HCT116 (cell line): ENCODE results near the gene ANKRD60. TPM values are rescaled to one million over a fixed set of nuclear protein-coding genes. Genes with fewer than 3 reads are reported as not detected.

Source experiments
- ATAC-seq: fragments of 200-7000 bp; cut with Tn5 transposase; 2 replicates; pipeline ENCODE4 v1.9.1; 2020; ENCODE audit warnings: mild to moderate bottlenecking, moderate library complexity
- BruUV-seq: library from RNA; stranded (reverse); fragments of 400-500 nt; replicated peaks from 2 replicates; lab custom pipeline; 2021; lab: Mats Ljungman, UMichigan
- CTCF ChIA-PET: fragments of 300-600 bp; sonication (Branson Sonifier 250); formaldehyde crosslinking; loops from one replicate; lab custom pipeline; 2021; ENCODE audit warnings: antibody characterized with exemption; lab: Charles Lee
- POLR2A ChIA-PET: fragments of 300-600, 350-600 bp; sonication (Branson Sonifier 250); formaldehyde crosslinking; loops from one replicate; lab custom pipeline; 2021; ENCODE audit warnings: antibody characterized with exemption; lab: Charles Lee
- RAD21 ChIA-PET, 2 experiments: fragments of 300-600 bp; sonication (Branson Sonifier 250); formaldehyde crosslinking; loops; one replicate each; lab custom pipeline; 2023; ENCODE audit warnings: low total read pairs in 2 of 2; ENCODE audit not compliant: uncharacterized antibody in 2 of 2, unreplicated experiment in 2 of 2, low non-redundant PET in 1 of 2; lab: Charles Lee
- DNase-seq: peaks from one replicate; pipeline ENCODE4 v3.0.0-alpha.2; 2010; ENCODE audit warnings: low read depth, low spot score
- H2AFZ ChIP-seq: fragments of 200-600 bp; shearing (Covaris generic), sonication (generic); 2 replicates; pipeline ENCODE4 v1.6.1; 2017; ENCODE audit warnings: low read depth, mixed run types, mixed read lengths, antibody characterized with exemption, low read length; ENCODE audit not compliant: poor library complexity, severe bottlenecking
- H3K27ac ChIP-seq: 2 replicates; pipeline ENCODE4 v1.5.1; 2012; ENCODE audit warnings: low read depth, low read length
- H3K27me3 ChIP-seq: fragments of 200-600 bp; sonication (generic); 2 replicates; pipeline ENCODE4 v1.6.1; 2016; ENCODE audit warnings: mixed run types, low read length, mixed read lengths; ENCODE audit not compliant: insufficient read depth
- H3K36me3 ChIP-seq, 2 experiments: fragments of 200-500 bp in 1 of 2; fragments of 200-600 bp in 1 of 2; sonication (Bioruptor generic) in 1 of 2; sonication (generic) in 1 of 2; 2 replicates each; pipeline versions ENCODE4 v1.5.1 to v1.6.1; 2014 to 2016; ENCODE audit warnings: low read length in 2 of 2, inconsistent platforms in 1 of 2, mixed read lengths in 1 of 2, mixed run types in 1 of 2; ENCODE audit not compliant: insufficient read depth in 2 of 2, control insufficient read depth in 1 of 2
- H3K4me1 ChIP-seq, 2 experiments: fragments of 200-600 bp in 1 of 2; sonication (generic) in 1 of 2; 2 replicates each; pipeline versions ENCODE4 v1.5.1 to v1.6.1; 2012 to 2017; ENCODE audit warnings: low read length in 2 of 2, inconsistent platforms in 1 of 2, mild to moderate bottlenecking in 1 of 2, mixed read lengths in 1 of 2, mixed run types in 1 of 2, moderate library complexity in 1 of 2; ENCODE audit not compliant: insufficient read depth in 2 of 2, control insufficient read depth in 1 of 2
- H3K4me2 ChIP-seq: fragments of 200-600 bp; sonication (generic); 2 replicates; pipeline ENCODE4 v1.6.1; 2017; ENCODE audit warnings: mixed run types, low read length, mixed read lengths
- H3K4me3 ChIP-seq, 2 experiments: fragments of 200-600 bp in 1 of 2; sonication (generic) in 1 of 2; replicated peaks in 1 of 2; 2 replicates each; pipeline ENCODE4 v1.5.1; 2011 to 2016; ENCODE audit warnings: low read length in 2 of 2, control low read depth in 1 of 2, low read depth in 1 of 2, mild to moderate bottlenecking in 1 of 2, mixed read lengths in 1 of 2, mixed run types in 1 of 2
- H3K79me2 ChIP-seq: fragments of 200-600 bp; sonication (generic); 2 replicates; pipeline ENCODE4 v1.6.1; 2017; ENCODE audit warnings: mild to moderate bottlenecking, mixed run types, low read length, moderate library complexity, mixed read lengths; ENCODE audit not compliant: insufficient read depth
- H3K9ac ChIP-seq: fragments of 200-600 bp; sonication (generic); 2 replicates; pipeline ENCODE4 v1.6.1; 2016; ENCODE audit warnings: low read length, mixed read lengths
- H3K9me2 ChIP-seq: fragments of 200-600 bp; sonication (generic), shearing (Covaris generic); 2 replicates; pipeline ENCODE4 v1.6.1; 2017; ENCODE audit warnings: mixed run types, mild to moderate bottlenecking, moderate library complexity; ENCODE audit not compliant: insufficient read depth
- H3K9me3 ChIP-seq, 2 experiments: fragments of 200-500 bp in 1 of 2; fragments of 200-600 bp in 1 of 2; sonication (Bioruptor generic) in 1 of 2; sonication (generic) in 1 of 2; 2 replicates each; pipeline ENCODE4 v1.6.1; 2014 to 2017; ENCODE audit warnings: low read length in 2 of 2, mixed read lengths in 2 of 2, inconsistent platforms in 1 of 2, low read depth in 1 of 2, mild to moderate bottlenecking in 1 of 2, mixed run types in 1 of 2, moderate library complexity in 1 of 2; ENCODE audit not compliant: control insufficient read depth in 1 of 2, insufficient read depth in 1 of 2
- H4K20me1 ChIP-seq: fragments of 200-600 bp; sonication (generic), shearing (Covaris generic); 2 replicates; pipeline ENCODE4 v1.6.1; 2017; ENCODE audit warnings: mixed run types, mild to moderate bottlenecking, moderate library complexity; ENCODE audit not compliant: insufficient read depth
- CBX3 ChIP-seq: IDR thresholded peaks from 2 replicates; pipeline ENCODE4 v1.6.1; 2012; ENCODE audit warnings: low read depth
- CEBPB ChIP-seq: IDR thresholded peaks from 2 replicates; pipeline ENCODE4 v1.6.1; 2012; ENCODE audit warnings: low read depth
- CTCF ChIP-seq, 3 experiments: fragments of 200-600 bp in 1 of 3; sonication (generic) in 1 of 3; IDR thresholded peaks in 2 of 3; conservative IDR thresholded peaks in 1 of 3; 2 replicates each; pipeline ENCODE4 v1.5.1; 2012 to 2017; ENCODE audit warnings: low read depth in 2 of 3, low read length in 2 of 3, antibody characterized with exemption in 1 of 3, borderline replicate concordance in 1 of 3, control low read depth in 1 of 3, mild to moderate bottlenecking in 1 of 3, mixed read lengths in 1 of 3, mixed run types in 1 of 3, moderate library complexity in 1 of 3; ENCODE audit not compliant: insufficient read depth in 1 of 3
- EZH2 ChIP-seq: fragments of 200-600 bp; sonication (generic); IDR thresholded peaks from 2 replicates; pipeline ENCODE4 v1.6.1; 2017; ENCODE audit warnings: antibody characterized with exemption, mixed run types
- EZH2phosphoT487 ChIP-seq: fragments of 200-600 bp; IDR thresholded peaks from 2 replicates; pipeline ENCODE4 v1.6.1; 2018; ENCODE audit warnings: antibody characterized with exemption, borderline replicate concordance
- FOSL1 ChIP-seq: IDR thresholded peaks from 2 replicates; pipeline ENCODE4 v1.6.1; 2012; ENCODE audit warnings: low read depth
- SRF ChIP-seq: IDR thresholded peaks from 2 replicates; pipeline ENCODE4 v1.6.1; 2012; ENCODE audit warnings: low read depth
- YY1 ChIP-seq: IDR thresholded peaks from 2 replicates; pipeline ENCODE4 v1.6.1; 2011; ENCODE audit warnings: low read length, low read depth, moderate library complexity, mild to moderate bottlenecking; ENCODE audit not compliant: insufficient replicate concordance; ENCODE audit errors: extremely low read depth
- ZNF274 ChIP-seq: fragments of 200-500 bp; sonication (Bioruptor generic); IDR thresholded peaks from 2 replicates; pipeline ENCODE4 v1.6.1; 2014; ENCODE audit warnings: mild to moderate bottlenecking, low read depth, low read length, inconsistent platforms
- intact Hi-C: fragments of 100-400 bp; cut with micrococcal nuclease; formaldehyde crosslinking; loops from 2 replicates; pipeline ENCODE4 v1.10.0; 2022
- total RNA-seq: library from RNA; stranded (reverse); gene quantifications from one replicate; pipeline ENCODE4 v1.2.1, GENCODE V29; 2021; ENCODE audit not compliant: unreplicated experiment

The ANKRD60 gene
- total RNA-seq, 1 experiment from 2014 or later = not detected

- no peak for TF ChIP-seq EZH2
- TF ChIP-seq CEBPB = no peak
- TF ChIP-seq EZH2phosphoT487 = no peak
- TF ChIP-seq FOSL1 = no peak
- TF ChIP-seq CTCF (IDR thresholded peaks at IDR 0.05 in 2 of 3, conservative IDR thresholded peaks at IDR 0.05 in 1 of 3; ENCODE audit: borderline replicate concordance in 1 of 3, insufficient read depth in 1 of 3, low read depth in 2 of 3, low read length in 2 of 3) = no peak
- intact Hi-C loops = no loop called here
- Histone ChIP-seq H3K4me2 (no peak overlapping the region), H3K27ac (no peak overlapping the region), H3K9me3 (no peaks in the 10 kb centered on the region; a peak in 1 of 4 replicates), H2AFZ (no peak overlapping the region), H3K9me2 (no peaks in the 10 kb centered on the region; the same call in 1 of the 2 replicates), H3K36me3 (no peaks in the 10 kb centered on the region), H4K20me1 (no peaks in the 10 kb centered on the region), H3K4me1 (peaks cover 0 to 6% of the 10 kb centered on the region in 2 experiments; a peak in 1 of 4 replicates), H3K9ac (no peak overlapping the region), H3K27me3 (0 out of 2 replicates have a peak, but pooled peaks cover 11% of the 10 kb centered on the region), H3K4me3 (no peak overlapping the region), H3K79me2 (no peaks in the 10 kb centered on the region)
- BruUV-seq = no TSS peak
- RAD21 ChIA-PET = no interaction called here
- POLR2A ChIA-PET = no interaction called here
- DNase-seq = no peak
- ATAC-seq = no peak
- CTCF ChIA-PET = no interaction called here
Observed at GRCh38 chr20:58224974-58225373, 3.5 kb downstream of the ANKRD60 start.

GRCh38 chr20:58224097-58224496, 4.4 kb downstream of the ANKRD60 start:
- no peak for ATAC-seq
- no TSS peak for BruUV-seq
- H3K27me3 ChIP-seq = 0 out of 2 replicates have a peak, but pooled peaks cover 11% of the 10 kb centered on the region

More at GRCh38 chr20:58224097-58224496, 4.4 kb downstream of the ANKRD60 start:
- DNase-seq = no peak
- H4K20me1 ChIP-seq = no peaks in the 10 kb centered on the region
- H3K27ac ChIP-seq = no peak overlapping the region
- H3K9me2 ChIP-seq = no peaks in the 10 kb centered on the region; the same call in 1 of the 2 replicates
- H3K4me1 ChIP-seq = peaks cover 0 to 6% of the 10 kb centered on the region in 2 experiments; a peak in 1 of 4 replicates
- H3K9ac ChIP-seq = no peak overlapping the region
- H3K9me3 ChIP-seq = no peaks in the 10 kb centered on the region; a peak in 1 of 4 replicates
- ChIA-PET RAD21 (no interaction called here), POLR2A (no interaction called here), CTCF (interaction anchor here (1.2 kb wide), 1 partner anchor 10 kb away, joined by 3 read pairs; no protein-coding TSS in a partner anchor)
- no peaks in the 10 kb centered on the region for H3K36me3 ChIP-seq
- H2AFZ ChIP-seq = no peak overlapping the region
- intact Hi-C loops = no loop called here
- no peak overlapping the region for H3K4me3 ChIP-seq
- TF ChIP-seq YY1 = no peak
- TF ChIP-seq CEBPB = no peak
- no peak for TF ChIP-seq ZNF274
- TF ChIP-seq CBX3 = no peak
- no peak for TF ChIP-seq SRF
- no peak for TF ChIP-seq EZH2phosphoT487
- no peak overlapping the region for H3K4me2 ChIP-seq
- no peaks in the 10 kb centered on the region for H3K79me2 ChIP-seq
